HG02678 (cell line): ENCODE data around the gene MAN2A2.

Experiments used
- ATAC-seq: cut with Tn5 transposase; IDR thresholded peaks from one replicate; pipeline ENCODE4 v1.9.1; 2021; ENCODE audit warnings: mild to moderate bottlenecking, moderate library complexity; ENCODE audit not compliant: unreplicated experiment

MAN2A2 gene

GRCh38 chr15:90957031-90957790, 54.1 kb downstream of the MAN2A2 start:
- no peak for ATAC-seq

DNA sequence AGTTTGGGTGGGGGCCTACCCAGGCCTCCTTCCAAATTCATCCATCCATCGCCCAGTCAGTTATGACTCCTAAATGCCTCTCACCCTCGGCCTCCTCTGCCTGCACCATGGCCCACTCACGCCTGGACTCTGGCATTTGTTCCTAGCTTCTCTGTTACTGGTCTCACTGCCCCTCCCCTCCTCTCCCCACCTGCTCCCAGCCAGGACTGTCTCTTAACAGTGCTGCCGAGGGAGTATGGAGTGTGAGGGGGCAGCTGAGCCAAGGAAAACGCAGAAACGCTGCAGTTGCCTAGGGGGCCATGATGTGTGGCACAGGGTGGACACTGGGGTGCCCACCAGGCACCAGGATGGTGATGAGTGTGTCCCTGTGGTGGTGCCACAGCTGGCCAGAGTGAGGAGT, 54.7 kb downstream of the MAN2A2 start:
- ATAC-seq: no peak

- no peak for ATAC-seq
These were observed 56.0 kb downstream of the MAN2A2 start for GRCh38 chr15:90959028-90959595.

DNA sequence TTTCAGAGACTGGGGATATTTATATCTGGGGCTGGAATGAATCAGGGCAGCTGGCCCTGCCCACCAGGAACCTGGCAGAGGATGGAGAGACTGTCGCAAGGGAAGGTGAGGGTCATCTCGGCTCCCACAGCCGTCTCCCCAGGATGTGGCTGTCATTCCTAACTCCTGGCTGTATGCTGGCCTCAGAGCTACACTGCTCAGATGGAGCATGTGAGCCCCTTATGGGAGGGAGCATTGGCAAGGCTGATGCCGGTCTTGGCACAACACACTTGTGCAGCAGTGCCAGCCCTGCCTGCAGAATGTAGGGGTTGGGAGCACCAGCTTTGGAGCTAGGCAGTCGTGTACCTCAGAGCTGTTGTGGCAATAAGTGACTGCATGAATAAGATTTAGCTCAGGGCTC, 56.8 kb downstream of the MAN2A2 start:
- no peak for ATAC-seq

GRCh38 chr15:90960298-90961091, 57.4 kb downstream of the MAN2A2 start:
- no peak for ATAC-seq

DNA sequence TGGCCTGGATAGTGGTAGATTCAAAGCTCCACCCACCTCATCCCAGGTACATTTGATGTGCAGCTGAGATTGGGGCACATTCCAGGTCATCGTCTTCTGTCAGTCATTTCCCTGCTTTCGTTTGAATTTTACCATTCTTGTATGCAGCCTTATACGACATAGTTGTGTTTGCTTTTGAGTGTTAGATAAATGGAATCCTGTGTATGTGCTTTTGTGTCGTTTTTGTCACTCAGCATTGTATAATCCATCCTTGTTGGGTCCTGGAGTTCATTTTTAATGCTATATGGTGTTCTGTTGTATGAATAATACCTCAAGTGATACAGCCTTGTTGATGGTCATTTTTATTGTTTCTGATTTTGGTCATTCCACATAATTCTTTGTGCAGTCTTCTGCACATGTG, 58.9 kb downstream of the MAN2A2 start:
- ATAC-seq: no peak

DNA sequence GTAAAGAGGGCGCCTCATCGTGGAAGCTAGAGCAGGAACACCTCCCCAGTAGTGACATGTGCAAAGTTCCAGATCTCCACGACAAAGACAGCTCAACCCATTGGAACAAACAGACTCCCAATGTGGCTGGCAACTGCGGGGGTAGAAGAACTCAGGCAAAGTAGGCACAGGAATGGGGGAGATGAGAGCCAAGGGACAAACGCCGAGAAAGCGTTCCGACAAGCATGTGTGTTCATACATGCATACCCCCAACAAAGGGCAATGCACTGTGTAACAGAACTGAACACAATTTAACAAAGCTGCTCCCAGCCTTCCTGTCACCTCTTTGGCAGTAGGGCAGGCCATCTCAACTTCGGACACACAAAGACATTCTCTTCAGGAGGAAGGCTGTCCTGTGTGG, 63.2 kb downstream of the MAN2A2 start:
- ATAC-seq: no peak

- no peak for ATAC-seq
These were observed 64.1 kb downstream of the MAN2A2 start for GRCh38 chr15:90967206-90967605.

GRCh38 chr15:90968434-90968833, 65.3 kb downstream of the MAN2A2 start:
- ATAC-seq: no peak

DNA sequence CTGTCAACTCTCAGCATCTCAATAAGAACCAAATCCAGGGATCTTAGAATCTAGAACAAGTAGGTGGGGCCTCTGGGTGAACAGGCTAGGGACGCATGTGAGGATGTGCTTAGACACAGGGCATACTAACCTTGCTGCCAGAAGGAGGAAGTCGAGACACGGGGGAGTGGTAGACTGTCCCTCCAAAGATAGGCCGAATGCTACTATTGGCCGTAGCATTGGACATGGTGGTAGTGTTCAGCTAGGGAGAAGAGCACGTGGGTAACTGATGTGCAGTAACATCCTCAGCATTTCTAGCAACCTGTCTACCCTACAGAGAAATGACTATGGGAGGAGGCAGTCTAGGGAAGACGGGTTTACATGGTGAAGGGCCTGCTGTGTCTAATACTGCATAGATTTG, 67.2 kb downstream of the MAN2A2 start:
- no peak for ATAC-seq

GRCh38 chr15:90972133-90972532, 69.0 kb downstream of the MAN2A2 start:
- ATAC-seq: no peak
